HepG2 (cell line): Measurements from ENCODE around the gene CSNK1A1. TPM values are rescaled to one million over a fixed set of nuclear protein-coding genes. Genes with fewer than 3 reads are reported as not detected.

Source experiments
- AFF4 ChIP-seq: sonication (generic); formaldehyde crosslinking; IDR thresholded peaks from 2 replicates; pipeline ENCODE4 v1.4.0; 2020; ENCODE audit warnings: missing genetic modification reagents
- CHD2 ChIP-seq: IDR thresholded peaks from 2 replicates; pipeline ENCODE4 v1.6.1; 2011; ENCODE audit warnings: low read depth, low read length, improper control_type of control experiment
- FOSL2 ChIP-seq: sonication (generic); formaldehyde crosslinking; IDR thresholded peaks from 2 replicates; pipeline ENCODE4 v1.4.0; 2020; ENCODE audit warnings: missing genetic modification reagents
- NAIF1 ChIP-seq: sonication (generic); formaldehyde crosslinking; IDR thresholded peaks from 2 replicates; pipeline ENCODE4 v1.5.0; 2020; ENCODE audit warnings: mild to moderate bottlenecking, missing genetic modification reagents, borderline replicate concordance
- SPEN ChIP-seq: sonication (generic); formaldehyde crosslinking; IDR thresholded peaks from 2 replicates; pipeline ENCODE4 v1.5.1; 2020; ENCODE audit warnings: low read depth, mild to moderate bottlenecking, missing genetic modification reagents
- ZFP1 ChIP-seq: IDR thresholded peaks from 2 replicates; pipeline ENCODE4 v1.6.1; 2016
- ZFP37 ChIP-seq: sonication (generic); formaldehyde crosslinking; IDR thresholded peaks from 2 replicates; pipeline ENCODE4 v1.4.0; 2020; ENCODE audit warnings: missing genetic modification reagents, borderline replicate concordance
- ZNF264 ChIP-seq: sonication (generic); formaldehyde crosslinking; IDR thresholded peaks from 2 replicates; pipeline ENCODE4 v1.4.0; 2020; ENCODE audit warnings: missing genetic modification reagents
- ZNF30 ChIP-seq: sonication (generic); formaldehyde crosslinking; IDR thresholded peaks from 2 replicates; pipeline ENCODE4 v1.5.0; 2020; ENCODE audit warnings: mild to moderate bottlenecking, missing genetic modification reagents
- ZNF326 ChIP-seq: sonication (generic); formaldehyde crosslinking; IDR thresholded peaks from 2 replicates; pipeline ENCODE4 v1.4.0; 2020; ENCODE audit warnings: missing genetic modification reagents, borderline replicate concordance
- polyA plus RNA-seq, 8 experiments: library from polyadenylated mRNA; depleted of rRNA in 3 of 8; stranded (reverse) in 7 of 8; unstranded in 1 of 8; fragments of >200 nt; fragmentation: Illumina TruSeq in 4 of 8; extraction: Trizol in 4 of 8; gene quantifications; 2 replicates each; pipeline versions ENCODE4 v1.2.1 to v1.2.3, GENCODE V29; 2011 to 2016; ENCODE audit warnings: low read depth in 4 of 8, missing spikeins in 1 of 8, mixed read lengths in 1 of 8; ENCODE audit not compliant: insufficient read depth in 1 of 8
- total RNA-seq, 5 experiments: library from RNA; depleted of rRNA; stranded (reverse); fragments of >200 nt; fragmentation: Illumina TruSeq; extraction: Trizol; gene quantifications; 2 replicates each; pipeline ENCODE4 v1.2.3, GENCODE V29; 2016; ENCODE audit warnings: low read depth in 1 of 5
- TF ChIP-seq, protein P1 (sequence below): sonication (generic); formaldehyde crosslinking; IDR thresholded peaks from 2 replicates; pipeline ENCODE4 v1.8.1; 2022; ENCODE audit warnings: low read depth, mild to moderate bottlenecking, missing genetic modification reagents
- TF ChIP-seq, protein P2 (sequence below): sonication (generic); formaldehyde crosslinking; IDR thresholded peaks from 2 replicates; pipeline ENCODE4 v1.5.1; 2020; ENCODE audit warnings: mild to moderate bottlenecking, missing genetic modification reagents, moderate library complexity
- TF ChIP-seq, protein P3 (sequence below): sonication (generic); formaldehyde crosslinking; IDR thresholded peaks from 2 replicates; pipeline ENCODE4 v1.9.0; 2021; ENCODE audit warnings: missing genetic modification reagents, borderline replicate concordance

Gene CSNK1A1
- total and polyA plus RNA-seq, 2 of the 13 experiments (the other 11 are each of a cell fraction or from before 2014, with no cell fraction given), result 89.0 to 149 TPM

- TF ChIP-seq, protein P1, sequence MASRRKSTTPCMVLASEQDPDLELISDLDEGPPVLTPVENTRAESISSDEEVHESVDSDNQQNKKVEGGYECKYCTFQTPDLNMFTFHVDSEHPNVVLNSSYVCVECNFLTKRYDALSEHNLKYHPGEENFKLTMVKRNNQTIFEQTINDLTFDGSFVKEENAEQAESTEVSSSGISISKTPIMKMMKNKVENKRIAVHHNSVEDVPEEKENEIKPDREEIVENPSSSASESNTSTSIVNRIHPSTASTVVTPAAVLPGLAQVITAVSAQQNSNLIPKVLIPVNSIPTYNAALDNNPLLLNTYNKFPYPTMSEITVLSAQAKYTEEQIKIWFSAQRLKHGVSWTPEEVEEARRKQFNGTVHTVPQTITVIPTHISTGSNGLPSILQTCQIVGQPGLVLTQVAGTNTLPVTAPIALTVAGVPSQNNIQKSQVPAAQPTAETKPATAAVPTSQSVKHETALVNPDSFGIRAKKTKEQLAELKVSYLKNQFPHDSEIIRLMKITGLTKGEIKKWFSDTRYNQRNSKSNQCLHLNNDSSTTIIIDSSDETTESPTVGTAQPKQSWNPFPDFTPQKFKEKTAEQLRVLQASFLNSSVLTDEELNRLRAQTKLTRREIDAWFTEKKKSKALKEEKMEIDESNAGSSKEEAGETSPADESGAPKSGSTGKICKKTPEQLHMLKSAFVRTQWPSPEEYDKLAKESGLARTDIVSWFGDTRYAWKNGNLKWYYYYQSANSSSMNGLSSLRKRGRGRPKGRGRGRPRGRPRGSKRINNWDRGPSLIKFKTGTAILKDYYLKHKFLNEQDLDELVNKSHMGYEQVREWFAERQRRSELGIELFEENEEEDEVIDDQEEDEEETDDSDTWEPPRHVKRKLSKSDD (CRISPR knock-in tag), result no peak
- peak; percentile 83 for TF ChIP-seq FOSL2 (CRISPR knock-in tag)
- no peak for TF ChIP-seq CHD2
- TF ChIP-seq AFF4, result no peak
- TF ChIP-seq, protein P2, sequence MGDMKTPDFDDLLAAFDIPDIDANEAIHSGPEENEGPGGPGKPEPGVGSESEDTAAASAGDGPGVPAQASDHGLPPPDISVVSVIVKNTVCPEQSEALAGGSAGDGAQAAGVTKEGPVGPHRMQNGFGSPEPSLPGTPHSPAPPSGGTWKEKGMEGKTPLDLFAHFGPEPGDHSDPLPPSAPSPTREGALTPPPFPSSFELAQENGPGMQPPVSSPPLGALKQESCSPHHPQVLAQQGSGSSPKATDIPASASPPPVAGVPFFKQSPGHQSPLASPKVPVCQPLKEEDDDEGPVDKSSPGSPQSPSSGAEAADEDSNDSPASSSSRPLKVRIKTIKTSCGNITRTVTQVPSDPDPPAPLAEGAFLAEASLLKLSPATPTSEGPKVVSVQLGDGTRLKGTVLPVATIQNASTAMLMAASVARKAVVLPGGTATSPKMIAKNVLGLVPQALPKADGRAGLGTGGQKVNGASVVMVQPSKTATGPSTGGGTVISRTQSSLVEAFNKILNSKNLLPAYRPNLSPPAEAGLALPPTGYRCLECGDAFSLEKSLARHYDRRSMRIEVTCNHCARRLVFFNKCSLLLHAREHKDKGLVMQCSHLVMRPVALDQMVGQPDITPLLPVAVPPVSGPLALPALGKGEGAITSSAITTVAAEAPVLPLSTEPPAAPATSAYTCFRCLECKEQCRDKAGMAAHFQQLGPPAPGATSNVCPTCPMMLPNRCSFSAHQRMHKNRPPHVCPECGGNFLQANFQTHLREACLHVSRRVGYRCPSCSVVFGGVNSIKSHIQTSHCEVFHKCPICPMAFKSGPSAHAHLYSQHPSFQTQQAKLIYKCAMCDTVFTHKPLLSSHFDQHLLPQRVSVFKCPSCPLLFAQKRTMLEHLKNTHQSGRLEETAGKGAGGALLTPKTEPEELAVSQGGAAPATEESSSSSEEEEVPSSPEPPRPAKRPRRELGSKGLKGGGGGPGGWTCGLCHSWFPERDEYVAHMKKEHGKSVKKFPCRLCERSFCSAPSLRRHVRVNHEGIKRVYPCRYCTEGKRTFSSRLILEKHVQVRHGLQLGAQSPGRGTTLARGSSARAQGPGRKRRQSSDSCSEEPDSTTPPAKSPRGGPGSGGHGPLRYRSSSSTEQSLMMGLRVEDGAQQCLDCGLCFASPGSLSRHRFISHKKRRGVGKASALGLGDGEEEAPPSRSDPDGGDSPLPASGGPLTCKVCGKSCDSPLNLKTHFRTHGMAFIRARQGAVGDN, result peak; percentile 77
- TF ChIP-seq SPEN (CRISPR knock-in tag), result no peak
- TF ChIP-seq, protein P3, sequence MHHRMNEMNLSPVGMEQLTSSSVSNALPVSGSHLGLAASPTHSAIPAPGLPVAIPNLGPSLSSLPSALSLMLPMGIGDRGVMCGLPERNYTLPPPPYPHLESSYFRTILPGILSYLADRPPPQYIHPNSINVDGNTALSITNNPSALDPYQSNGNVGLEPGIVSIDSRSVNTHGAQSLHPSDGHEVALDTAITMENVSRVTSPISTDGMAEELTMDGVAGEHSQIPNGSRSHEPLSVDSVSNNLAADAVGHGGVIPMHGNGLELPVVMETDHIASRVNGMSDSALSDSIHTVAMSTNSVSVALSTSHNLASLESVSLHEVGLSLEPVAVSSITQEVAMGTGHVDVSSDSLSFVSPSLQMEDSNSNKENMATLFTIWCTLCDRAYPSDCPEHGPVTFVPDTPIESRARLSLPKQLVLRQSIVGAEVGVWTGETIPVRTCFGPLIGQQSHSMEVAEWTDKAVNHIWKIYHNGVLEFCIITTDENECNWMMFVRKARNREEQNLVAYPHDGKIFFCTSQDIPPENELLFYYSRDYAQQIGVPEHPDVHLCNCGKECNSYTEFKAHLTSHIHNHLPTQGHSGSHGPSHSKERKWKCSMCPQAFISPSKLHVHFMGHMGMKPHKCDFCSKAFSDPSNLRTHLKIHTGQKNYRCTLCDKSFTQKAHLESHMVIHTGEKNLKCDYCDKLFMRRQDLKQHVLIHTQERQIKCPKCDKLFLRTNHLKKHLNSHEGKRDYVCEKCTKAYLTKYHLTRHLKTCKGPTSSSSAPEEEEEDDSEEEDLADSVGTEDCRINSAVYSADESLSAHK (CRISPR knock-in tag), result no peak
- no peak for TF ChIP-seq NAIF1 (CRISPR knock-in tag)
- TF ChIP-seq ZNF30 (CRISPR knock-in tag), result no peak
- TF ChIP-seq ZNF264 (CRISPR knock-in tag), result no peak
- TF ChIP-seq ZFP1 (CRISPR knock-in tag), result no peak
- 0 out of 2 replicates have a peak, but pooled peaks have one; percentile 55 for TF ChIP-seq ZFP37 (CRISPR knock-in tag)
- no peak for TF ChIP-seq ZNF326 (CRISPR knock-in tag)
Observed at GRCh38 chr5:149455889-149456409, 95.3 kb downstream of the CSNK1A1 start (continued).
